ENCODE measurements around the gene MALRD1.

- no peak for TF ChIP-seq CTCF (conservative IDR thresholded peaks at IDR 0.05 in 1 of 2, IDR thresholded peaks at IDR 0.05 in 1 of 2; ENCODE audit: low read depth in 1 of 2, low read length in 2 of 2)
- no peak for TF ChIP-seq EZH2 (IDR thresholded peaks at IDR 0.05; ENCODE audit: low read length, missing control alignments)
Measured at GRCh38 chr10:19294233-19294632, 245.6 kb downstream of the MALRD1 start.

Measured in fibroblast of lung (primary cell).